PC-3 (cell line): ENCODE data around the gene CDSN. TPM values are rescaled to one million over a fixed set of nuclear protein-coding genes. Genes with fewer than 3 reads are reported as not detected.
A peak's percentile ranks its signal among the peaks of the same experiment; 100 is the strongest.

Source experiments
- ATAC-seq: fragments of 200-7000 bp; cut with Tn5 transposase; 2 replicates; pipeline ENCODE4 v1.9.1; 2020; ENCODE audit warnings: mild to moderate bottlenecking, moderate library complexity
- BruUV-seq: library from RNA; stranded (reverse); fragments of 400-500 nt; replicated peaks from 2 replicates; lab custom pipeline; 2021; lab: Mats Ljungman, UMichigan
- CTCF ChIA-PET: fragments of 300-600 bp; sonication (Branson Sonifier 250); formaldehyde crosslinking; loops from one replicate; lab custom pipeline; 2022; ENCODE audit warnings: antibody characterized with exemption; lab: Charles Lee
- POLR2A ChIA-PET: fragments of 300-600 bp; sonication (Branson Sonifier 250); formaldehyde crosslinking; loops from one replicate; lab custom pipeline; 2022; ENCODE audit warnings: antibody characterized with exemption; ENCODE audit not compliant: unreplicated experiment; lab: Charles Lee
- DNase-seq: peaks from one replicate; pipeline ENCODE4 v3.0.0-alpha.2; 2015
- H2AFZ ChIP-seq: fragments of 300-600 bp; sonication (generic); 2 replicates; pipeline ENCODE4 v1.6.0; 2016; ENCODE audit warnings: antibody characterized with exemption, low read length
- H3F3A ChIP-seq: fragments of 300-600 bp; sonication (generic); one replicate; pipeline ENCODE4 v1.6.0; 2017; ENCODE audit warnings: antibody characterized with exemption, low read length, control low read depth, mild to moderate bottlenecking; ENCODE audit not compliant: unreplicated experiment
- H3K27ac ChIP-seq: fragments of 300-600 bp; sonication (generic); 2 replicates; pipeline ENCODE4 v1.5.1; 2016; ENCODE audit warnings: mild to moderate bottlenecking, low read length
- H3K27me3 ChIP-seq: fragments of 300-600 bp; sonication (generic); 2 replicates; pipeline ENCODE4 v1.6.1; 2016; ENCODE audit warnings: low read length, mixed read lengths
- H3K36me3 ChIP-seq: fragments of 300-600 bp; sonication (generic); 2 replicates; pipeline ENCODE4 v1.6.1; 2016; ENCODE audit warnings: low read depth, mixed run types, low read length, mixed read lengths
- H3K4me1 ChIP-seq: fragments of 300-600 bp; sonication (generic); 2 replicates; pipeline ENCODE4 v1.5.1; 2016; ENCODE audit warnings: low read length; ENCODE audit not compliant: insufficient read depth
- H3K4me2 ChIP-seq: fragments of 300-600 bp; sonication (generic); 2 replicates; pipeline ENCODE4 v1.6.0; 2016; ENCODE audit warnings: low read length
- H3K4me3 ChIP-seq: fragments of 300-600 bp; sonication (generic); 2 replicates; pipeline ENCODE4 v1.5.1; 2016; ENCODE audit warnings: mild to moderate bottlenecking, low read length, mixed read lengths
- H3K79me2 ChIP-seq: fragments of 300-600 bp; sonication (generic); 2 replicates; pipeline ENCODE4 v1.6.1; 2017; ENCODE audit warnings: low read length, mixed read lengths
- H3K9ac ChIP-seq: fragments of 300-600 bp; sonication (generic); 2 replicates; pipeline ENCODE4 v1.6.0; 2016; ENCODE audit warnings: mild to moderate bottlenecking, low read length
- H3K9me2 ChIP-seq: fragments of 300-600 bp; sonication (generic); replicated peaks from 2 replicates; pipeline ENCODE4 v1.6.1; 2016; ENCODE audit warnings: mixed run types, low read length, mixed read lengths
- H3K9me3 ChIP-seq: fragments of 300-600 bp; sonication (generic); 2 replicates; pipeline ENCODE4 v1.6.1; 2016; ENCODE audit warnings: low read length, mixed read lengths
- H4K20me1 ChIP-seq: fragments of 300-600 bp; sonication (generic); 2 replicates; pipeline ENCODE4 v1.6.1; 2016; ENCODE audit warnings: low read length, mixed read lengths
- CTCF ChIP-seq: fragments of 300-600 bp; sonication (generic); conservative IDR thresholded peaks from 2 replicates; pipeline ENCODE4 v1.5.1; 2017; ENCODE audit warnings: antibody characterized with exemption, low read depth, mild to moderate bottlenecking, low read length
- EZH2 ChIP-seq: fragments of 300-600 bp; sonication (generic); IDR thresholded peaks from one replicate; pipeline ENCODE4 v1.6.1; 2017; ENCODE audit warnings: antibody characterized with exemption, mild to moderate bottlenecking, low read length; ENCODE audit not compliant: unreplicated experiment
- EZH2phosphoT487 ChIP-seq: fragments of 300-600 bp; sonication (generic); IDR thresholded peaks from 2 replicates; pipeline ENCODE4 v1.6.1; 2018; ENCODE audit warnings: mild to moderate bottlenecking, antibody characterized with exemption, low read length, borderline replicate concordance
- intact Hi-C: fragments of 100-400 bp; cut with micrococcal nuclease; formaldehyde crosslinking; loops from 2 replicates; pipeline ENCODE4 v1.9.0; 2023
- total RNA-seq: library from RNA; depleted of rRNA; stranded (reverse); fragments of >200 nt; gene quantifications from 2 replicates; pipeline ENCODE4 v1.2.3, GENCODE V29; 2014

CDSN gene
- total RNA-seq, 1 experiment from 2014 or later, result 0.55 TPM

DNA sequence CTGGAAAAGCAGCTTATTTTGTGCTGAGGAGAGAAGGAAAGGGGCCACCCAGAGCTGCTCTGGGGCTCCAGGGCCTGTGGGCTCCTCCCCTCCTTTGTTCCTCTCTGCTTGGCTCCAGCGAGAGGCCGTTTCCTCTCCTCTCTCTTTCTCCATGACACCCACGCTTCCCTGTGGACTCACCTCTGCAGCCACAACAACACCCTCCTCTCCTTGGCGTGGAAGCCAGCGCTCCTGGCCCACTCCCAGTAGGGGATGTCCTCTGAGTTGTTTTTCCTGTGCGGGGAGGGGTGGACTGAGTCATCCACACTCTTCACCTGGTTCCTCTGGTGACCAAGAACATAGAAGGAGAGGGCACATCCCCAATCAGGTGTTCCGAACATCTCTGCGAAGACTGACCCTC, 4.9 kb upstream of the CDSN start:
- Histone ChIP-seq H3K4me1 (peaks cover 34% of the 10 kb centered on the region), H3K4me2 (peak overlapping the region; percentile 39), H3K79me2 (no peaks in the 10 kb centered on the region), H3K9me3 (no peaks in the 10 kb centered on the region), H3K36me3 (no peaks in the 10 kb centered on the region), H3F3A (no peaks in the 10 kb centered on the region), H3K9me2 (no peaks in the 10 kb centered on the region), H3K9ac (peak overlapping the region; percentile 18; the same call in 1 of the 2 replicates), H3K4me3 (no peak overlapping the region), H3K27ac (peak overlapping the region; percentile 61), H3K27me3 (no peaks in the 10 kb centered on the region), H4K20me1 (no peaks in the 10 kb centered on the region), H2AFZ (0 out of 2 replicates have a peak overlapping the region, but pooled peaks have one; percentile 10)
- CTCF ChIA-PET, result interaction anchor here (0.6 kb wide), 1 partner anchor 73 kb away, joined by 3 read pairs; no protein-coding TSS in a partner anchor
- intact Hi-C loops, result no loop called here
- DNase-seq (peak; percentile 87), ATAC-seq (peak; percentile 83)
- POLR2A ChIA-PET, result no interaction called here
- TF ChIP-seq CTCF (no peak), EZH2 (no peak), EZH2phosphoT487 (no peak)
- no TSS peak for BruUV-seq

DNA sequence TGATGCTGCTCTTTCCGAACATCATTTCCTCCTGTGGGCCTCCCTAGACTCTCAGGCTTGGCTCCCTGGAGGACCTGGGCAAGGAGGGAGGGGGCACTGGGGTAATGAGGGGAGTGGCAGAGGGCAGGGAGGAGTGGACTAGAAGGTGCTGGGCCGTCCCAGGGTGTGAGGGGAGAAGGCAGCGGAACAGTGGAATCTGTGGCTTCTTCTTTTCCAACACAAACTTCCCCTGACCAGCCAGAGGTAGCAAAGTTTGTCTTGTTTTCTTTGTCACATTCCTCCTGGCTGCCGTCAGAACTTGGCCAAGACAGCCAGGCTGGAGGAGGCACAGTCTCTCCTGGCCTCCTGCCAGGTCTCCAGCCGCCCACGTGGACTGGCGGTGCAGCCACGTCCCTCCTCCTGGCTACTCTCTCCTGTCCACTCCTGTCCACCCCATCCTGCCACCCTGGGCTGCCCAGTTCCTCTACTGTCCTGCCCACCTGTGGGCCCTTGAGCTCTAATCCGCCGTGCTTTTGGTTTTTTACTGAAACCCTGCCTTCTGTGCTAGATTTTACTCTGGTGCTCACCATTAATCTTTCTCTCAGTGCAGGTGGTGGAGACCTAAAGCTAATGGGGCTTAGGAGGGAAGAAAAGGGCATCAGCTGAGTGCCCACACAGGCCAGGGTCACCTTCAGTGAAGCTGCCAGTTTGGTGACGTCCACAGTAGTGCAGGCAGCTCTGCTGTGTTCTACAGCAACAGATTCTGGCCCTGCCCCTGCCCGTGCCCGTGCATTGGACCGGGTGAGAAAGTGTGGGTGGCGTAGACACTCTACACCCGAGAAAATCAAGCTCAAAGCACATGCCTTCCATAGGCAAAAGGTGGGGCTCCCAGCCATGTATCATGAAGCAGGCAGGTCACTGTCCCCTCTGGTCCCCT, 2.8 kb upstream of the CDSN start:
- CTCF ChIA-PET, result interaction anchor here (0.7 kb wide), 1 partner anchor 31 kb away, joined by 3 read pairs; no protein-coding TSS in a partner anchor
- H3K4me3 ChIP-seq, result no peak overlapping the region
- no TSS peak for BruUV-seq

More for the DNA sequence above, 2.8 kb upstream of the CDSN start:
- DNase-seq, result no peak
- Histone ChIP-seq H2AFZ (no peak overlapping the region), H3K9ac (no peak overlapping the region), H3K4me2 (no peak overlapping the region), H3F3A (no peaks in the 10 kb centered on the region), H3K27me3 (no peaks in the 10 kb centered on the region), H4K20me1 (no peaks in the 10 kb centered on the region), H3K9me2 (no peaks in the 10 kb centered on the region), H3K27ac (no peak overlapping the region), H3K36me3 (no peaks in the 10 kb centered on the region), H3K9me3 (no peaks in the 10 kb centered on the region), H3K4me1 (peaks cover 23% of the 10 kb centered on the region), H3K79me2 (no peaks in the 10 kb centered on the region)
- no peak for TF ChIP-seq EZH2phosphoT487
- TF ChIP-seq CTCF, result no peak
- TF ChIP-seq EZH2, result no peak
- POLR2A ChIA-PET, result no interaction called here
- no peak for ATAC-seq
- intact Hi-C loops, result no loop called here
